ENCODE data around the gene SAP30BP.

DNA sequence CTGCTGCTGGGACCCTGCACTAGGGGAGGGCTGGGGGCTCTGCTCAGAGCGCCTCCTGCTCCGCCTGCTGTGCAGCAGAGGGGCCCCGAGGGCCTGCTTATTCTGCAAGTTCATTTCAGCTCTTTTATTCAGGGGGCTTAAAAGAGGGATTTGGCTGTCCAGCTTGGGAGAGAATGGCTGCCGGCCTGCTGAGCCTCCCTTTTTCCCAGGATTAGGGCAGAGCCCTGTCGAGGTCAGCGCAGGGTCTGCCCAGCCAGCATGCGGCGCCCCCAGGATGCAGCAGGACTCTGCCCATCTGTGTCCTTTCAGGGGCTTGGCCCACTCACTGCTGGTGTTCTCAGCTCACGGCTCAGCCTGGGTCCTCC, 32.8 kb upstream of the SAP30BP start:
- TF ChIP-seq, protein P1, sequence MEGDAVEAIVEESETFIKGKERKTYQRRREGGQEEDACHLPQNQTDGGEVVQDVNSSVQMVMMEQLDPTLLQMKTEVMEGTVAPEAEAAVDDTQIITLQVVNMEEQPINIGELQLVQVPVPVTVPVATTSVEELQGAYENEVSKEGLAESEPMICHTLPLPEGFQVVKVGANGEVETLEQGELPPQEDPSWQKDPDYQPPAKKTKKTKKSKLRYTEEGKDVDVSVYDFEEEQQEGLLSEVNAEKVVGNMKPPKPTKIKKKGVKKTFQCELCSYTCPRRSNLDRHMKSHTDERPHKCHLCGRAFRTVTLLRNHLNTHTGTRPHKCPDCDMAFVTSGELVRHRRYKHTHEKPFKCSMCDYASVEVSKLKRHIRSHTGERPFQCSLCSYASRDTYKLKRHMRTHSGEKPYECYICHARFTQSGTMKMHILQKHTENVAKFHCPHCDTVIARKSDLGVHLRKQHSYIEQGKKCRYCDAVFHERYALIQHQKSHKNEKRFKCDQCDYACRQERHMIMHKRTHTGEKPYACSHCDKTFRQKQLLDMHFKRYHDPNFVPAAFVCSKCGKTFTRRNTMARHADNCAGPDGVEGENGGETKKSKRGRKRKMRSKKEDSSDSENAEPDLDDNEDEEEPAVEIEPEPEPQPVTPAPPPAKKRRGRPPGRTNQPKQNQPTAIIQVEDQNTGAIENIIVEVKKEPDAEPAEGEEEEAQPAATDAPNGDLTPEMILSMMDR (IDR thresholded peaks at IDR 0.05), result no peak
- no peak for TF ChIP-seq POLR2A (IDR thresholded peaks at IDR 0.05)

Measured in lower leg skin (tissue), 3 donors.